ENCODE measurements around the gene LRP6.

The LRP6 gene

DNA sequence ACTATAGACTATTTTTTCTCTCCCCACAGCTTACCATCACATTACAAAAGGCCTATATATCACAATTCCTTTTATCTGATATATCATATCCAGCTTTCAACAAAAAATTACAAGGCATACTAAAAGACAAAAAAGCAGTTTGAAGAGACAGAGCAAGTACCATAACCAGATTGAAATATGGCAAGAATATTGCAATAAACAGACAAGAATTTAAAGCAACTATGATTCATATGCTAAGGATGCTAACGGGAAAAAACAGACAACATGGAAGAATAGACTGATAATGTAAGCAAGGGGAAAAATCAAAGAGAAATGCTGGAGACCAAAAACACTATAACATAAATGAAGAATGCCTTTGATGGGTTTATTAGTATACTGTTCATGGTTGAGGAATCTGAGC lies 40.7 kb downstream of the LRP6 start:
- H3K27ac ChIP-seq: no peak overlapping the region
- TF ChIP-seq, protein P1, sequence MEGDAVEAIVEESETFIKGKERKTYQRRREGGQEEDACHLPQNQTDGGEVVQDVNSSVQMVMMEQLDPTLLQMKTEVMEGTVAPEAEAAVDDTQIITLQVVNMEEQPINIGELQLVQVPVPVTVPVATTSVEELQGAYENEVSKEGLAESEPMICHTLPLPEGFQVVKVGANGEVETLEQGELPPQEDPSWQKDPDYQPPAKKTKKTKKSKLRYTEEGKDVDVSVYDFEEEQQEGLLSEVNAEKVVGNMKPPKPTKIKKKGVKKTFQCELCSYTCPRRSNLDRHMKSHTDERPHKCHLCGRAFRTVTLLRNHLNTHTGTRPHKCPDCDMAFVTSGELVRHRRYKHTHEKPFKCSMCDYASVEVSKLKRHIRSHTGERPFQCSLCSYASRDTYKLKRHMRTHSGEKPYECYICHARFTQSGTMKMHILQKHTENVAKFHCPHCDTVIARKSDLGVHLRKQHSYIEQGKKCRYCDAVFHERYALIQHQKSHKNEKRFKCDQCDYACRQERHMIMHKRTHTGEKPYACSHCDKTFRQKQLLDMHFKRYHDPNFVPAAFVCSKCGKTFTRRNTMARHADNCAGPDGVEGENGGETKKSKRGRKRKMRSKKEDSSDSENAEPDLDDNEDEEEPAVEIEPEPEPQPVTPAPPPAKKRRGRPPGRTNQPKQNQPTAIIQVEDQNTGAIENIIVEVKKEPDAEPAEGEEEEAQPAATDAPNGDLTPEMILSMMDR (IDR thresholded peaks at IDR 0.05): no peak
- TF ChIP-seq ZFX (IDR thresholded peaks at IDR 0.05; ENCODE audit: borderline replicate concordance): no peak

DNA sequence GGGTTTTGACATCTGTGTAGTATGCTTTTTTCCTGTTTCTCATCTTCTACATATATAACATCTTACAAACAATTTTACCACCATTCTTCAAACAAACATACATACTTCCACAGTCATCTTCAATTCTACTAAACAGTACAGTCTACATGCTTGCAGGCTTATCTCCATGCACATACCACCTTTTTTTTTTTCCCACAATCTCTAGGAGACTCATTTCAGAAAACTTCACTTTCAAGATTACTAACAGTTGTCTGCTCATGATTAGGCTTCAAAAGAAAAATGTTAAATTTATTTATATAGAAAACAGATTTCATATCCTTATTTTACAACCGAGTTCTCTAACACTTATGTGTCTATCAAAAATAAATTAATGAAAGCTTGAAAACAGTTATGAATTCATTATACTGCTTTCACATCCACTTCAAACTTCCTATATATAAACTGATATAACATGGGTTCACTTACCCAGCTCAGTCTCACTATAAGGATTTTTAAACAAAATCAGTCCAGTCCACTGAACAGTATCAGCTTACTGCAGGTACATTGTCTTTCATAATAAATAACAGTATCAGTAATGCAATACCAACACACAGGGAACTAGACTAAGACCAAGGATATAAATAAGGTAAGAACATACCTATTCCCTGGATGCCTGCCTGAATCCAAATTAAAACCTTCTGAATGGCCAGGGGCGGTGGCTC lies 42.5 kb downstream of the LRP6 start:
- no peak overlapping the region for H3K27ac ChIP-seq
- TF ChIP-seq, protein P1 (IDR thresholded peaks at IDR 0.05): no peak
- TF ChIP-seq ZFX (IDR thresholded peaks at IDR 0.05; ENCODE audit: borderline replicate concordance): no peak

DNA sequence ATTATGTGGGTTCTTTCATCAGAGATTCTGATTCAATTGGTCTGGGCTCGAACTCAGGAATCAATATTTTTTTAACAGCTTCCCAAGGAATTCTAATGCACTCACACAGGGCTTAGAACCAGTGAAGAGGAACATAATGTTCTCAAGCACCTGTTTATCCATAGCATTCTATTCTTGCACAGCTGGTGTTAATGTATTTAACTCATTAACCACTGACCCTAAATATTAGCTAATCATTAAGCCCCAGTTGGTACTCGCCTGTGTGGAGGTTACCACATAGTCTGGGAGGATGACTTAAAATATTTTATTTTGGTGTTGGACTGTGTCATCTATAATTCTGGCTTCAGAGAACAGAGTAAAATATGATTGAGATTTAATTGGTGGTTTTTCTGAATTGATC lies 45.3 kb downstream of the LRP6 start:
- H3K27ac ChIP-seq: no peak overlapping the region
- no peak for TF ChIP-seq ZFX (IDR thresholded peaks at IDR 0.05; ENCODE audit: borderline replicate concordance)
- TF ChIP-seq, protein P1 (IDR thresholded peaks at IDR 0.05): no peak

DNA sequence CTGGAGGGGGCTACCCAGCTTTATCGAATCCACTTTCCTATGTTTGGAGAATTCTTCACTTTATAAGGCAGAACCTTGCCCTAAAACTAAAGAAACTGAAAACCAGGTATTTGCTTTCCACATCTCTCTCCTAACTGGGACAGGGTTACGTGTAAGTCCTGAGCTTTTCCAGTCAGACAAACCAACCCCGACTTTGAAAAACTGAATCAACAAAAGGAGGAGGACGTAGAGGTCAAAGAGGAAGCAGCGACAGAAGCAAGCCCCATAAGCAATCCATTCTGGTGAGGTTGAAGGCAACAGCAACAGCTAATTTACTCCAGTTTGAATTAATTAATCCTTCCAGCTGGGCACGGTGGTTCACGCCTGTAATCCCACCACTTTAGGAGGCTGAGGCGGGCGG lies 47.2 kb downstream of the LRP6 start:
- TF ChIP-seq ZFX (IDR thresholded peaks at IDR 0.05; ENCODE audit: borderline replicate concordance): no peak
- TF ChIP-seq, protein P1 (IDR thresholded peaks at IDR 0.05): no peak

DNA sequence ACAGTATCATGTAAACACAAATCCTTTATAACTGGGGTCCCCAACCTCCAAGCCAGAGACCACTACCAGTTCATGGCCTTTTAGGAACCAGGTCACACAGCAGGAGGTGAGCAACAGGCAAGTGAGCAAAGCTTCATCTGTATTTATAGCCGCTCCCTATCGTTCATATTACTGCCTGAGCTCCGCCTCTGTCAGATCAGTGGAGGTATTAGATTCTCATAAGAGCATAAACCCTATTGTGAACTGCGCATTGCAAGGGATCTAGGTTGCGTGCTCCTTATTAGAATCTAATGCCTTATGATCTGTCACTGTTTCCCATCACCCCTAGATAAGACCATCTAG lies 49.9 kb downstream of the LRP6 start:
- H3K27ac ChIP-seq: no peak overlapping the region
- TF ChIP-seq ZFX (IDR thresholded peaks at IDR 0.05; ENCODE audit: borderline replicate concordance): no peak
- TF ChIP-seq, protein P1 (IDR thresholded peaks at IDR 0.05): no peak

More for the DNA sequence above, 47.2 kb downstream of the LRP6 start:
- no peak overlapping the region for H3K27ac ChIP-seq

DNA sequence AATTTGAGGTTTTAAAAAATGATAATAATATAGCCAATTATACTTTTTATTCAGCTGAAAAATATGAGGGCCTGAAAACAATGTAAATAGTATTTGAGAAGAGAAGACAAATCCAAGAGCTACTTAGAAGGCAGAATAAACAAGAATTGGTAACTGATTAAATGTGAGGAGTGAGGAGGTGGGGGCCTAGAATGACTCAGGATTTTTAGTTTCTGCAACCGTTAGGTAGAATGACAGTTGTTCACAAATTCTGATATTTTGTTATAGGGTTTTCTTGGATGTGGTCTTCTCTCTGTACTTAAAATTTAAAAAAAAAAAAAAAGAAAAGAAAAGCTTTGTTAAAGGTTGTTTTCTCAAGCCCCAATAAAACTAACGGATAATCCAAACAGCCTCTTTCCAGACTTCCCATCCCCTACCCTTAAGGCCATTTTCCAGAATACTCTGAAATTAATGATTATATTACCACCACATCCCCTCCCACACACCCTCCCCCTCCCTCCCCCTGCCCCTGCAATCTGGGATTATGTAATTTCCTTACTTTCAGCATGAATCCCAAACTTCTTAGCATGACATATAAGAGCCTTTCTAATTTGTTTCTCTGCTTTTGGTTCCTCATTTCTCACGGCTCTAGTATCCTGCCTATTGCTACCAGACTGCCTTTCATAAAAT lies 50.4 kb downstream of the LRP6 start:
- no peak overlapping the region for H3K27ac ChIP-seq
- TF ChIP-seq ZFX (IDR thresholded peaks at IDR 0.05; ENCODE audit: borderline replicate concordance): no peak
- TF ChIP-seq, protein P1 (IDR thresholded peaks at IDR 0.05): no peak

DNA sequence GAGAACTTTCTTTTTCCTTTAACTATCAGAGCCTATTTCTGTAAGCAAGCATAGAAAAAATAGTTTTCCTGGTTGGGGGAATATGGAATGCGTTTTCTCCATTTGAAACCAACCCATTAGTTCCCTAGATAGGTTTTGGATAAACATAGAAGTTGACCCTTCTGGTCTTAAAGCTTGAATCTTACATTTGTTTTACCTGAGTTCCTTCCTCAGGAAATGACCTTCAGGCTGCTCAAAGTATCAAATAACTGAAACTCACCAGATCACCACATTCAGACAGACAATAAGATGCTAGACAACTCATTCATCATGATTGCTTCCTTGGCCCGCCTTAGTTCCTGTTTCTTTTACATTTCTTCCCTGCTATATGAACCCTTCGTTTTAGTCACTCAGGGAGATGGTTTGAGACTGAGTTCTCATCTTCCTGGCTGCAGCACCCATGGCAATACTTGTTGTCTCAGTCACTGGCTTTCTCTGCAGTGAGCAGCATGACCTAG lies 52.2 kb downstream of the LRP6 start:
- H3K27ac ChIP-seq: no peak overlapping the region
- TF ChIP-seq, protein P1 (IDR thresholded peaks at IDR 0.05): no peak
- no peak for TF ChIP-seq ZFX (IDR thresholded peaks at IDR 0.05; ENCODE audit: borderline replicate concordance)
